Stomach (tissue), 9 donors: ENCODE data around the gene DRP2. TPM values are rescaled to one million over a fixed set of nuclear protein-coding genes. Genes with fewer than 3 reads are reported as not detected.

Experiments
- DNase-seq, 2 donors: peaks; one replicate each; pipeline versions ENCODE4 v3.0.0 to v3.0.0-alpha.2; 2013 to 2019
- H3K27ac ChIP-seq, 5 donors: fragments of 200-600 bp in 4 of 5; sonication (generic) in 4 of 5; one replicate each; pipeline ENCODE4 v1.5.1; 2013 to 2019; ENCODE audit warnings: mild to moderate bottlenecking in 1 of 5, moderate library complexity in 1 of 5
- H3K27me3 ChIP-seq, 3 donors: fragments of 200-600 bp; sonication (generic); one replicate each; pipeline ENCODE4 v1.5.1; 2017 to 2019; ENCODE audit warnings: mixed run types in 1 of 3
- H3K36me3 ChIP-seq, 4 donors: fragments of 200-600 bp; sonication (generic); 1 replicate in 3 of 4; 2 replicates in 1 of 4; pipeline ENCODE4 v1.5.1; 2016 to 2019
- H3K4me1 ChIP-seq, 4 donors: fragments of 200-600 bp; sonication (generic); one replicate each; pipeline ENCODE4 v1.5.1; 2016 to 2019
- H3K4me3 ChIP-seq, 4 donors: fragments of 200-600 bp; sonication (generic) in 3 of 4; one replicate each; pipeline ENCODE4 v1.5.1; 2016 to 2019; ENCODE audit warnings: mild to moderate bottlenecking in 1 of 4
- H3K9me3 ChIP-seq, 4 donors: fragments of 200-600 bp; sonication (generic); one replicate each; pipeline ENCODE4 v1.5.1; 2016 to 2019
- EP300 ChIP-seq: sonication (generic); formaldehyde crosslinking; IDR thresholded peaks from one replicate; pipeline ENCODE4 v1.6.1; 2017; ENCODE audit warnings: antibody characterized with exemption
- POLR2A ChIP-seq, 4 donors: fragments of 450-650 bp; IDR thresholded peaks; one replicate each; pipeline ENCODE4 v1.6.1; 2016; ENCODE audit warnings: antibody characterized with exemption in 4 of 4, control low read depth in 2 of 4, mild to moderate bottlenecking in 1 of 4, moderate library complexity in 1 of 4
- POLR2AphosphoS5 ChIP-seq, 3 donors: sonication (generic); formaldehyde crosslinking; IDR thresholded peaks; one replicate each; pipeline ENCODE4 v1.6.1; 2016; ENCODE audit warnings: antibody characterized with exemption in 3 of 3
- WGBS, 5 donors: extraction: QIAGEN DNeasy Blood & Tissue Kit in 3 of 5; methylation state at CpG; one replicate each; pipeline versions ENCODE4 v1.1.5 to v1.1.7; 2013 to 2018; 5-methylcytosine and 5-hydroxymethylcytosine counted together
- intact Hi-C: fragments of 100-400 bp; cut with DNase I; formaldehyde crosslinking; loops from one replicate; pipeline ENCODE4 v1.15.1; 2023; ENCODE audit warnings: low total_unique reads
- polyA plus RNA-seq, 3 donors: library from polyadenylated mRNA; stranded (reverse); fragments of 200-250 nt; gene quantifications; one replicate each; pipeline ENCODE4 v1.2.3, GENCODE V29; 2013
- total RNA-seq, 5 donors: library from RNA; depleted of rRNA; stranded (reverse); fragments of >200 nt; gene quantifications; one replicate each; pipeline versions ENCODE4 v1.1.0 to v1.2.3, GENCODE V29; 2014 to 2016
- TF ChIP-seq, protein P1 (sequence below), 7 experiments: fragments of 450-650 bp in 4 of 7; fragments of 200-600 bp in 3 of 7; sonication (generic) in 3 of 7; IDR thresholded peaks; one replicate each; pipeline ENCODE4 v1.5.1; 2016 to 2019; ENCODE audit warnings: antibody characterized with exemption in 7 of 7, control low read depth in 2 of 7, mild to moderate bottlenecking in 1 of 7
- donor health status: healthy with polysubstance abuse.
- donor health status: Bipolar disorder and iron deficiency.
- donor health status: healthy.

DRP2 gene
- total and polyA plus RNA-seq, 8 donors, result 0.08 to 1.2 (median 0.61) TPM; not detected in 4

GRCh38 chrX:101257448-101258258 is 38.1 kb downstream of the DRP2 start:
- TF ChIP-seq POLR2A (IDR thresholded peaks at IDR 0.05) (no peak), EP300 (no peak), POLR2AphosphoS5 (IDR thresholded peaks at IDR 0.05) (no peak)
- TF ChIP-seq, protein P1, sequence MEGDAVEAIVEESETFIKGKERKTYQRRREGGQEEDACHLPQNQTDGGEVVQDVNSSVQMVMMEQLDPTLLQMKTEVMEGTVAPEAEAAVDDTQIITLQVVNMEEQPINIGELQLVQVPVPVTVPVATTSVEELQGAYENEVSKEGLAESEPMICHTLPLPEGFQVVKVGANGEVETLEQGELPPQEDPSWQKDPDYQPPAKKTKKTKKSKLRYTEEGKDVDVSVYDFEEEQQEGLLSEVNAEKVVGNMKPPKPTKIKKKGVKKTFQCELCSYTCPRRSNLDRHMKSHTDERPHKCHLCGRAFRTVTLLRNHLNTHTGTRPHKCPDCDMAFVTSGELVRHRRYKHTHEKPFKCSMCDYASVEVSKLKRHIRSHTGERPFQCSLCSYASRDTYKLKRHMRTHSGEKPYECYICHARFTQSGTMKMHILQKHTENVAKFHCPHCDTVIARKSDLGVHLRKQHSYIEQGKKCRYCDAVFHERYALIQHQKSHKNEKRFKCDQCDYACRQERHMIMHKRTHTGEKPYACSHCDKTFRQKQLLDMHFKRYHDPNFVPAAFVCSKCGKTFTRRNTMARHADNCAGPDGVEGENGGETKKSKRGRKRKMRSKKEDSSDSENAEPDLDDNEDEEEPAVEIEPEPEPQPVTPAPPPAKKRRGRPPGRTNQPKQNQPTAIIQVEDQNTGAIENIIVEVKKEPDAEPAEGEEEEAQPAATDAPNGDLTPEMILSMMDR (IDR thresholded peaks at IDR 0.05), result no peak
- Histone ChIP-seq H3K27me3 (no peaks in the 10 kb centered on the region), H3K4me1 (no peaks in the 10 kb centered on the region), H3K4me3 (no peak overlapping the region), H3K9me3 (no peaks in the 10 kb centered on the region), H3K36me3 (no peaks in the 10 kb centered on the region), H3K27ac (no peak overlapping the region)
- WGBS, 5 donors, result 64 to 76% (median 65%) methylated on average over 4 of the region's 4 CpGs
- DNase-seq, result no peak
- intact Hi-C loops, result no loop called here

- Histone ChIP-seq H3K27me3 (peaks cover 0 to 4% (median 0%) of the 10 kb centered on the region in 3 donors), H3K36me3 (no peaks in the 10 kb centered on the region), H3K27ac (no peak overlapping the region), H3K4me1 (no peaks in the 10 kb centered on the region), H3K9me3 (no peaks in the 10 kb centered on the region), H3K4me3 (no peak overlapping the region)
- TF ChIP-seq POLR2AphosphoS5 (IDR thresholded peaks at IDR 0.05) (no peak), EP300 (no peak), POLR2A (IDR thresholded peaks at IDR 0.05) (no peak)
- TF ChIP-seq, protein P1 (IDR thresholded peaks at IDR 0.05), result no peak
- DNase-seq, result no peak
- 85 to 97% (median 94%) methylated on average over 5 to 11 of the region's 11 CpGs for WGBS, 5 donors
- intact Hi-C loops, result no loop called here
Observed at GRCh38 chrX:101258259-101258581, 38.6 kb downstream of the DRP2 start.

DNA sequence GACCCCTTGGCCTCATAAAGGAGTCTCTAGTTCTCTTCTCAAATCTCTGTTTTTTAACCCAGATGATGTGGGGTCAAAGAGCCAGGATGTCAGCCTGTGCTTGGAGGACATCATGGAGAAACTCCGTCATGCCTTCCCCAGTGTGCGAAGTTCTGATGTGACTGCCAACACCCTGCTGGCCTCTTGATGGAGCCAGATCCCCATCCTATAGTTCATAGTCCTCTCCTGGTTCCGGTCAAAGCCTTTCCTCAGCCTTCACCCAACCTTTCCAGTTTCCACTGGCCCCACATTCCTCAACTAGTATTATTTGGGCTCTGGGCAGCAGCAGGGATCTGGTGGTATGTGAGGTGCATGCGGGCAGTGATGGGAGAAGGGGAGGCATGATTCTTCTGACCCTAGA is 40.8 kb downstream of the DRP2 start:
- no peaks in the 10 kb centered on the region for H3K9me3 ChIP-seq
- no peaks in the 10 kb centered on the region for H3K36me3 ChIP-seq
- TF ChIP-seq POLR2A (IDR thresholded peaks at IDR 0.05), result no peak
- intact Hi-C loops, result no loop called here
- 46 to 76% (median 63%) methylated on average over 4 of the region's 4 CpGs for WGBS, 5 donors
- no peaks in the 10 kb centered on the region for H3K4me1 ChIP-seq
- peak in 1 of 2 donors; percentile 25 for DNase-seq
- H3K27ac ChIP-seq, result no peak overlapping the region
- no peak overlapping the region for H3K4me3 ChIP-seq
- peaks cover 0 to 5% (median 0%) of the 10 kb centered on the region in 3 donors for H3K27me3 ChIP-seq

- H3K4me3 ChIP-seq, result no peak overlapping the region
- H3K27ac ChIP-seq, result no peak overlapping the region
- H3K36me3 ChIP-seq, result no peaks in the 10 kb centered on the region
- WGBS, 5 donors, result 70 to 92% (median 84%) methylated on average over 2 to 4 of the region's 4 CpGs
- H3K9me3 ChIP-seq, result no peaks in the 10 kb centered on the region
- DNase-seq, result no peak
- TF ChIP-seq POLR2A (IDR thresholded peaks at IDR 0.05), result no peak
- TF ChIP-seq, protein P1 (IDR thresholded peaks at IDR 0.05), result no peak
- TF ChIP-seq EP300, result no peak
- TF ChIP-seq POLR2AphosphoS5 (IDR thresholded peaks at IDR 0.05), result no peak
- H3K4me1 ChIP-seq, result no peaks in the 10 kb centered on the region
- H3K27me3 ChIP-seq, result peaks cover 0 to 5% (median 0%) of the 10 kb centered on the region in 3 donors
- intact Hi-C loops, result no loop called here
Observed at GRCh38 chrX:101262590-101262989, 43.0 kb downstream of the DRP2 start.

DNA sequence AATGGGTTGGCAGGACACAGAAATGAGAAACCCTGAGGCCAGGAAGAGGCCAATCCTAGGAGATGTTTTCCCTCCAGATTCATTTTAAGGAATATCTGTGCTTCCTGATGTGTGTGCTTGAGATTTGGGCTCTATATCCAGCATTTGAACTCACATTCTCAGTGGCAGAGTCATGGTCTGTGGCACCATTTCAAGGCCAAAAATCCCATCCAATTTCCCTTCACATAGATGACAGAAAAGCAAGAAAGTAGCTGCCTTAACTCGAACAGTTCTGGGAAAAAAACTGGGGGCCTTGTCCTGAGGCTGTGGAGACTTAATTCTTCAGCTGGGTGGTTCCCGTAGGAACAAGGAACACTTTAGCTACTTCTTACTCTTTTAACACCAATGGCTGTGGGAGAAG is 44.2 kb downstream of the DRP2 start:
- H3K36me3 ChIP-seq, result no peaks in the 10 kb centered on the region
- peaks cover 0 to 5% (median 0%) of the 10 kb centered on the region in 3 donors for H3K27me3 ChIP-seq
- TF ChIP-seq EP300, result no peak
- TF ChIP-seq, protein P1 (IDR thresholded peaks at IDR 0.05), result no peak
- no peaks in the 10 kb centered on the region for H3K9me3 ChIP-seq
- H3K4me3 ChIP-seq, result no peak overlapping the region
- H3K4me1 ChIP-seq, result no peaks in the 10 kb centered on the region
- no peak for DNase-seq
- intact Hi-C loops, result no loop called here
- no peak overlapping the region for H3K27ac ChIP-seq
- WGBS, 5 donors, result 29 to 78% (median 56%) methylated on average over 2 of the region's 2 CpGs
